Measurements from ENCODE around the gene USPL1.

- TF ChIP-seq CTCF (IDR thresholded peaks at IDR 0.05; ENCODE audit: low read depth, low read length) = no peak
- TF ChIP-seq POLR2A (IDR thresholded peaks at IDR 0.05; ENCODE audit: extremely low read depth, insufficient read length) = no peak
These were observed 90.8 kb downstream of the USPL1 start for GRCh38 chr13:30708541-30708940.
